KOPT-K1 (cell line): ENCODE results near the gene DTNBP1.
"Not testable (repeated sequence)": the region's sequence is repeated elsewhere in the genome, so short reads cannot be mapped to it uniquely, and the experiment has no call there.

Experiments used
- H3K27ac ChIP-seq: fragments of 200-600 bp; sonication (generic); 2 replicates; pipeline ENCODE4 v1.5.1; 2016; ENCODE audit warnings: antibody characterized with exemption, mild to moderate bottlenecking, low read depth, low read length; ENCODE audit not compliant: poor library complexity, severe bottlenecking
- H3K36me3 ChIP-seq: fragments of 200-600 bp; sonication (generic); 2 replicates; pipeline ENCODE4 v1.5.1; 2017; ENCODE audit warnings: antibody characterized with exemption, mild to moderate bottlenecking, low read length, moderate library complexity; ENCODE audit not compliant: insufficient read depth
- H3K9me3 ChIP-seq: fragments of 200-600 bp; sonication (generic); 2 replicates; pipeline ENCODE4 v1.5.1; 2017; ENCODE audit warnings: antibody characterized with exemption, low read length, mild to moderate bottlenecking; ENCODE audit not compliant: insufficient read depth, poor library complexity, severe bottlenecking

DTNBP1 gene

GRCh38 chr6:15553031-15553430, 109.8 kb downstream of the DTNBP1 start:
- Histone ChIP-seq H3K27ac (no peak overlapping the region), H3K9me3 (no peaks in the 10 kb centered on the region), H3K36me3 (no peaks in the 10 kb centered on the region)

GRCh38 chr6:15551798-15552197, 111.0 kb downstream of the DTNBP1 start:
- no peak overlapping the region for H3K27ac ChIP-seq
- no peaks in the 10 kb centered on the region for H3K9me3 ChIP-seq
- no peaks in the 10 kb centered on the region for H3K36me3 ChIP-seq

- Histone ChIP-seq H3K9me3 (no peaks in the 10 kb centered on the region), H3K36me3 (no peaks in the 10 kb centered on the region), H3K27ac (no peak overlapping the region)
Observed at GRCh38 chr6:15551262-15551661, 111.6 kb downstream of the DTNBP1 start.

- Histone ChIP-seq H3K9me3 (no peaks in the 10 kb centered on the region), H3K36me3 (no peaks in the 10 kb centered on the region), H3K27ac (no peak overlapping the region)
Observed at GRCh38 chr6:15550546-15551123, 112.2 kb downstream of the DTNBP1 start.

DNA sequence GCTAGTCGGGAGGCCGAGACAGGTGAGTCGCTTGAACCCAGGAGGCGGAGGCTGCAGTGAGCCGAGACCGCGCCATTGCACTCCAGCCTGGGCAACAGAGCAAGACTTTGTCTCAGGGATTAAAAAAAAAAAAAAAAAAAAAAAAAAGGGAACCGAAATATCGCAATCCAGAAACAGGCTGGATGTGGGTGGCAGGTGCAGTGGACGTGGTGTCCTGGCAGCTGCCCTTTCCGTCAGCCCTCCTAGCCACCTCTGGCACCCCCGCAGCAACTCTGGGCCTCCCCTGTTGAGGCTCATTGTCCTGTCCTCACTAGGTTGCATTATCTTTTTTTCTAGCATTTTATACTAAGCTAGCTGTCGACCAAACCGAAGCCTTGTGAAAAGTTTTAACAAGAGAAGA, 113.5 kb downstream of the DTNBP1 start:
- H3K27ac ChIP-seq, result no peak overlapping the region
- no peaks in the 10 kb centered on the region for H3K9me3 ChIP-seq
- no peaks in the 10 kb centered on the region for H3K36me3 ChIP-seq

DNA sequence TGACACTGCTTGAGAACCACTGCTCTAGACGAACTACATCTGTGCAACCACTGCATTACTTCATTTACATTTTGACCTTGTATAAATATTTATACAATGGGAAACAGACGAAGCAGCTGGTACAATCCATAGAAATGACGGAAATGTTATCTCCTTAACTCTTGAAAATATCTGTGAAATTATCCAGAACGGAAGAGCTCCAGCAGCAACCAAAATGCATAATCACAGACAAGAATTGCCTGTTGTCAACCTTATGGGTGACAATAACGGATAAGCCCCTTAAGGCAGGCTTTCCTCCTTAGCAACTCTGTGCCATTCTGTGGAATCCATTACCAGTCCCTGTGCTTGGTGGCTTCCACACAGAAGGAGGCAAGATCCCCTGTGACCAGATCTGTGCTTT, 115.4 kb downstream of the DTNBP1 start:
- H3K36me3 ChIP-seq, result no peaks in the 10 kb centered on the region
- H3K9me3 ChIP-seq, result no peaks in the 10 kb centered on the region
- no peak overlapping the region for H3K27ac ChIP-seq

GRCh38 chr6:15546591-15546990, 116.2 kb downstream of the DTNBP1 start:
- no peaks in the 10 kb centered on the region for H3K36me3 ChIP-seq
- no peaks in the 10 kb centered on the region for H3K9me3 ChIP-seq
- no peak overlapping the region for H3K27ac ChIP-seq

DNA sequence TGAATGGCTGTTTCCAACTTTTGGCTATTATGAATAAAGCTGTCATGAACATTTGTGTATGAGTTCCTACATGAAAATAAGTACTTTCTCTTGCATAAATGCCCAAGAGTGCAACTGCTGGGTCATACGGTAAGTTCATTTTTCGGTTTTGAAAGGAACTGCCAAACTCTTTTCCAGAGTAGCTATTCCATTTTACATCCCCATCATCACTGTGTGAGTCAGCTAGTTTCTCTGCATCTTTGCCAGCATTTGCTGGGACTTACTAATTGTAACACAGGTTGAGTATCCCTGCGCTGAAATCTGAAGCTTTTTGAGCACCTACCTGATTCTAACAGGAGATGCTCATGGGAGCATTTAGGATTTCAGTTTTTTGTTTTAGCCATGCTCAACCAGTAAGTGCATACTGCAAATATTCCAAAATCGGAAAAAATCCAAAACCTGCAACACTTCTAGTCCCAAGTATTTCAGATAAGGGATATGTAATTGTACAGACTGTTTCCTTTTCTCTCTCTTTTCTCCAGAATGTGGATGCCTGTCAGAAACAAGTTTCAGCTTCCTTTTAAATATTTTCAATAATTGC, 118.4 kb downstream of the DTNBP1 start:
- H3K27ac ChIP-seq, result no peak overlapping the region
- no peaks in the 10 kb centered on the region for H3K36me3 ChIP-seq
- H3K9me3 ChIP-seq, result no peaks in the 10 kb centered on the region

- H3K36me3 ChIP-seq, H3K9me3 ChIP-seq, H3K27ac ChIP-seq: not testable (repeated sequence)
Observed at GRCh38 chr6:15543332-15543917, 119.4 kb downstream of the DTNBP1 start.

DNA sequence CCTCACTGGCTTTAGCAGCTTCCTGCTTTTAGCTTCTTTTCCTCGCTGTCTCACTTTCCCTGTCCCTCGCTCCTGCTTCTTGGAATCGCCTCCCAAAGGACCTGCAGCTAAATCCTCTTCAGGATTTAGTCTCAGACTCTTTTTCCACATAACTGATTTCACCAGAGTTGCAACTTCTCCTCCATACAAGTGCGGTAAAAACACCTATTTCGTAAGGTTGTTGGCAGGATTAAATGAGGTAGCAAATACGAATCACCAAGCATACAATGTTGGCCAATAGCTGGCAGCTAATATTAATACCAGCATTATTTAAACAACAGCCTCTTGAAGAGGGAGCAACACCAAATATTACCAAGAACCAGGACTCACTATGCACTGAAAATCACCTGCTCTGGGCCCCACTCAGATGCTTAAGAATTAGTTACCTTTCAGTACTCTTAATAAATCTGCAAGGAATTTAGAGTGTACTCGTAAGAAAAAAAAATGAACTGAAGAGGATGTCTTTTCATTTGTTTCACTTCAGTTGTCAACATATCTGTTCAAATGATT, 123.0 kb downstream of the DTNBP1 start:
- Histone ChIP-seq H3K9me3 (no peaks in the 10 kb centered on the region), H3K36me3 (no peaks in the 10 kb centered on the region), H3K27ac (no peak overlapping the region)

GRCh38 chr6:15538766-15539495, 123.9 kb downstream of the DTNBP1 start:
- no peaks in the 10 kb centered on the region for H3K36me3 ChIP-seq
- no peak overlapping the region for H3K27ac ChIP-seq
- H3K9me3 ChIP-seq, result no peaks in the 10 kb centered on the region

DNA sequence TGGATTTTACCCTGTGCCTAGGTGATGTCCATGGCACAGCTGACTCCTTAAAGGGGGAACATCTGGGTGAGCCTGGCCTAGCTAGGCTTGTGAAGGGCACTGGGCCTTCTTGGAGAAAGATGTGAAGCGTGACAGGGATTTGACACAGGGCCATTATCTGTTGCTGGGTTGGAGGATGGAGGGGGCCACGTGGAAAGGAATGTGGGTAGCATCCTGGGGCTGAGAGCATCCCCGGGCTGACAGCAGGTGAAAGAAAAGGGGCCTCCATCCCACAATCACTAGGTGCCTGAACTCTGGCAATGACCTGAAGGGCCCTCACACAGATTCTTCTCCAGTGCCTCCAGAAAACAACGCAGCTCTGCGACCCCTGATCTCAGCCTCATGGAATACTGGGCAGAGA, 124.7 kb downstream of the DTNBP1 start:
- Histone ChIP-seq H3K27ac (no peak overlapping the region), H3K9me3 (no peaks in the 10 kb centered on the region)

GRCh38 chr6:15536198-15536955, 126.5 kb downstream of the DTNBP1 start:
- Histone ChIP-seq H3K27ac (no peak overlapping the region), H3K9me3 (no peaks in the 10 kb centered on the region), H3K36me3 (peaks cover under 1% of the 10 kb centered on the region)

More for the DNA sequence above, 124.7 kb downstream of the DTNBP1 start:
- H3K36me3 ChIP-seq, result no peaks in the 10 kb centered on the region

DNA sequence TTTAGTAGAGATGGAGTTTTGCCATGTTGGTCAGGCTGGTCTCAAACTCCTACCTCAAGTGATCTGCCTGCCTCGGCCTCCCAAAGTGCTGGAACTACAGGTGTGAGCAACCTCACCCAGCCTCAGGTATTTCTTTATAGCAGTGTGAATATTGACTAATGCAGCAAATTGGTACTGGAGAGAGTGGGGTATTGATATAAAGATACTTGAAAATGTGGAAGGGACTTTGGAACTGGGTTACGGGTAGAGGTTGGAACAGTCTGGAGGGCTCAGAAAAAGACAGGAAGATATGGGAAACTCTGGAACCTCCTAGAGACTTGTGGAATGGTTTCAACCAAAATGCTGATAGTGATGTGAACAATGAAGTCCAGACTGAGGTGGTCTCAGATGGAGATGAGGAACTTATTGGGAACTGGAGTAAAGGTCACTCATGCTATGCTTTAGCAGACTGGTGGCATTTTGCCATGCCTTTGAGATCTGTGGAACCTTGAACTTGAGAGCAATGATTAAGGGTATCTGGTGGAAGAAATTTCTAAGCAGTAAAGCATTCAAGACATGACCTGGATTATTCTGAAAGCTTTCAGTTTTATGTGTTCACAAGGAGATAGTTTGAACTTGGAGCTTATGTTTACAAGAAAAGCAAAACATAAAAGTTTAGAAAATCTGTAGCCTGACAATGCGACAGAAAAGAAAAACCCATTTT, 127.2 kb downstream of the DTNBP1 start:
- no peaks in the 10 kb centered on the region for H3K9me3 ChIP-seq
- H3K36me3 ChIP-seq, result peaks cover 8% of the 10 kb centered on the region
- no peak overlapping the region for H3K27ac ChIP-seq
